AG04450 (cell line): ENCODE data around the gene TMEM250. TPM values are rescaled to one million over a fixed set of nuclear protein-coding genes. Genes with fewer than 3 reads are reported as not detected.

Experiments used
- CTCF ChIA-PET: fragments of 300-600, 350-600 bp; formaldehyde crosslinking; extraction: SDS; loops from one replicate; lab custom pipeline; 2022; ENCODE audit warnings: antibody characterized with exemption, inconsistent platforms; lab: Charles Lee
- POLR2A ChIA-PET: fragments of 350-600 bp; formaldehyde crosslinking; extraction: SDS; loops from one replicate; lab custom pipeline; 2021; ENCODE audit warnings: antibody characterized with exemption, inconsistent platforms; lab: Yijun Ruan, JAX
- DNase-seq: peaks from one replicate; pipeline ENCODE4 v3.0.0-alpha.2; 2011; ENCODE audit warnings: low read depth, low spot score
- H3K27ac ChIP-seq: one replicate; pipeline ENCODE4 v1.5.1; 2012; ENCODE audit warnings: low read depth, low read length, control low read depth
- H3K27me3 ChIP-seq: one replicate; pipeline ENCODE4 v1.6.0; 2012; ENCODE audit warnings: low read length; ENCODE audit not compliant: control insufficient read depth, insufficient read depth
- H3K4me3 ChIP-seq: 2 replicates; pipeline ENCODE4 v1.5.1; 2011; ENCODE audit warnings: mild to moderate bottlenecking, low read depth, low read length, control low read depth
- H3K9me3 ChIP-seq: 2 replicates; pipeline ENCODE4 v1.5.1; 2012; ENCODE audit warnings: low read length; ENCODE audit not compliant: control insufficient read depth, insufficient read depth
- CTCF ChIP-seq: IDR thresholded peaks from 2 replicates; pipeline ENCODE4 v1.5.1; 2011; ENCODE audit warnings: low read depth, low read length, control low read depth, inconsistent platforms
- polyA plus RNA-seq: library from polyadenylated mRNA; depleted of rRNA; stranded (reverse); fragments of >200 nt; gene quantifications from 2 replicates; pipeline ENCODE4 v1.2.3, GENCODE V29; 2011

The TMEM250 gene
- polyA plus RNA-seq, 1 experiment, result 8.8 TPM

GRCh38 chr9:136133191-136133958, 14.7 kb upstream of the TMEM250 start:
- H3K27me3 ChIP-seq, result peaks cover 66% of the 10 kb centered on the region
- CTCF ChIA-PET, result interaction anchor here (0.6 to 1.2 kb wide), 8 partner anchors 11 to 157 kb away, joined by 3 to 5 read pairs (median 3); no protein-coding TSS in a partner anchor

GRCh38 chr9:136132512-136133050, 13.9 kb upstream of the TMEM250 start:
- Histone ChIP-seq H3K9me3 (no peaks in the 10 kb centered on the region; the same call in 1 of the 2 replicates), H3K27me3 (peaks cover 69% of the 10 kb centered on the region), H3K4me3 (peak overlapping the region; percentile 10; the same call in 1 of the 2 replicates), H3K27ac (no peak overlapping the region)
- POLR2A ChIA-PET, result no interaction called here
- DNase-seq, result no peak
- TF ChIP-seq CTCF, result peak; percentile 9; the same call in 1 of the 2 replicates
- CTCF ChIA-PET, result interaction anchor here (0.6 to 1.2 kb wide), 7 partner anchors 8 to 156 kb away, joined by 3 to 5 read pairs (median 3); no protein-coding TSS in a partner anchor

More at GRCh38 chr9:136133191-136133958, 14.7 kb upstream of the TMEM250 start:
- TF ChIP-seq CTCF, result peak; percentile 41
- H3K27ac ChIP-seq, result no peak overlapping the region
- no peaks in the 10 kb centered on the region; the same call in 1 of the 2 replicates for H3K9me3 ChIP-seq
- peak overlapping the region; percentile 41 for H3K4me3 ChIP-seq
- DNase-seq, result no peak
- POLR2A ChIA-PET, result no interaction called here

- H3K4me3 ChIP-seq, result no peak overlapping the region
- no peak for DNase-seq
- TF ChIP-seq CTCF, result no peak
- H3K27me3 ChIP-seq, result peaks cover 68% of the 10 kb centered on the region
- ChIA-PET POLR2A (no interaction called here), CTCF (interaction anchor here (0.7 to 1.2 kb wide), 4 partner anchors 9 to 163 kb away, joined by 3 to 5 read pairs (median 4); no protein-coding TSS in a partner anchor)
- H3K27ac ChIP-seq, result no peak overlapping the region
- H3K9me3 ChIP-seq, result no peaks in the 10 kb centered on the region; the same call in 1 of the 2 replicates
These were observed 13.2 kb upstream of the TMEM250 start for GRCh38 chr9:136131629-136132511.

GRCh38 chr9:136129176-136129575, 10.5 kb upstream of the TMEM250 start:
- Histone ChIP-seq H3K9me3 (peaks cover 3% of the 10 kb centered on the region; the same call in 1 of the 2 replicates), H3K27me3 (peaks cover 67% of the 10 kb centered on the region), H3K4me3 (no peak overlapping the region), H3K27ac (no peak overlapping the region)
- no peak for TF ChIP-seq CTCF
- DNase-seq, result no peak
- POLR2A ChIA-PET, result no interaction called here
- CTCF ChIA-PET, result no interaction called here
